Suprapubic skin (tissue), 4 donors: ENCODE data around the gene PARM1.

ENCODE experiments used
- POLR2A ChIP-seq, 2 donors: fragments of 450-650 bp; IDR thresholded peaks; one replicate each; pipeline ENCODE4 v1.6.1; 2017; ENCODE audit warnings: antibody characterized with exemption in 2 of 2, mild to moderate bottlenecking in 2 of 2, moderate library complexity in 2 of 2
- POLR2AphosphoS5 ChIP-seq, 3 donors: sonication (generic); formaldehyde crosslinking; IDR thresholded peaks; one replicate each; pipeline ENCODE4 v1.6.1; 2017; ENCODE audit warnings: antibody characterized with exemption in 3 of 3
- TF ChIP-seq, protein P1 (sequence below), 2 donors: fragments of 200-600 bp in 1 of 2; fragments of 450-650 bp in 1 of 2; sonication (generic) in 1 of 2; IDR thresholded peaks; one replicate each; pipeline ENCODE4 v1.5.1; 2016 to 2019; ENCODE audit warnings: antibody characterized with exemption in 2 of 2, mild to moderate bottlenecking in 1 of 2, moderate library complexity in 1 of 2

DNA sequence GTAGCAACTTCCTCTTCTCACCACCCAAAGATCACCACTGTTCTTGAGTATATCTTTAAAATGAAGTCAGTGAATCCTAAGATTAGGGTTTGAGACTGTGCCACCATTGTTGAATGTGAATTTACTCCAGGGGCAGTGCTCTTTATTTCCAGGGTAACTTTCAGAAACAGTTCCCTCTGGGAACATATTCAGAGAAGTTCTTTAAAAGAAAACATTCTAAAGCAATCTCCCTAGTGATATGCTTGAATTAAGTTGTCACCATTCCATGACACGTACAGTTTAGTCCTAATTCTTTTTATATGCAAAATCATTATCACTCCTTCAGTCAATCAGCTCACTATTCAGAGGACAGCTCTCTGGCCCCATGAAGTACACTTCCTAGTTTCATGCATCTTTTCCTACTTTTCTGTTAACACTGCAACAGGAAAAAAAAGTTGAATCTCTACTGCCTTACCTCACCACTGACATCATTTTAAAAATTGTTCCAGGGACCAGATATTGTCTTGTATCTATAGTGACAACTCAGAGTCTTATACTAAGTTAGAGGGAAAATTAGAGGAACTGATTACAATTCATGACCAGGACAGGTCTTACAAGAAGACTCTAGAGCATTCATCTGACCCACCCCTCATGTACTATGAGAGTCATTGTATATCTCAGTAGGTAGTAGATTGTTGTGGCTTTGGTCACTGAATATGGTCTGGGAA is 49.8 kb downstream of the PARM1 start:
- TF ChIP-seq, protein P1, sequence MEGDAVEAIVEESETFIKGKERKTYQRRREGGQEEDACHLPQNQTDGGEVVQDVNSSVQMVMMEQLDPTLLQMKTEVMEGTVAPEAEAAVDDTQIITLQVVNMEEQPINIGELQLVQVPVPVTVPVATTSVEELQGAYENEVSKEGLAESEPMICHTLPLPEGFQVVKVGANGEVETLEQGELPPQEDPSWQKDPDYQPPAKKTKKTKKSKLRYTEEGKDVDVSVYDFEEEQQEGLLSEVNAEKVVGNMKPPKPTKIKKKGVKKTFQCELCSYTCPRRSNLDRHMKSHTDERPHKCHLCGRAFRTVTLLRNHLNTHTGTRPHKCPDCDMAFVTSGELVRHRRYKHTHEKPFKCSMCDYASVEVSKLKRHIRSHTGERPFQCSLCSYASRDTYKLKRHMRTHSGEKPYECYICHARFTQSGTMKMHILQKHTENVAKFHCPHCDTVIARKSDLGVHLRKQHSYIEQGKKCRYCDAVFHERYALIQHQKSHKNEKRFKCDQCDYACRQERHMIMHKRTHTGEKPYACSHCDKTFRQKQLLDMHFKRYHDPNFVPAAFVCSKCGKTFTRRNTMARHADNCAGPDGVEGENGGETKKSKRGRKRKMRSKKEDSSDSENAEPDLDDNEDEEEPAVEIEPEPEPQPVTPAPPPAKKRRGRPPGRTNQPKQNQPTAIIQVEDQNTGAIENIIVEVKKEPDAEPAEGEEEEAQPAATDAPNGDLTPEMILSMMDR (IDR thresholded peaks at IDR 0.05), result no peak
- TF ChIP-seq POLR2AphosphoS5 (IDR thresholded peaks at IDR 0.05) (no peak), POLR2A (IDR thresholded peaks at IDR 0.05) (no peak)
